ENCODE data around the gene TMEM232. TPM values are rescaled to one million over a fixed set of nuclear protein-coding genes. Genes with fewer than 3 reads are reported as not detected.
A peak's percentile ranks its signal among the peaks of the same experiment; 100 is the strongest.
"Not testable (repeated sequence)": the region's sequence is repeated elsewhere in the genome, so short reads cannot be mapped to it uniquely, and the experiment has no call there.

Gene TMEM232
- total and polyA plus RNA-seq, 8 donors, result 2.4 to 8.4 (median 5.2) TPM

- Histone ChIP-seq H3K27me3 (no peaks in the 10 kb centered on the region), H3K36me3 (no peaks in the 10 kb centered on the region), H3K4me1 (no peaks in the 10 kb centered on the region), H3K4me3 (no peak overlapping the region), H3K9me3 (no peaks in the 10 kb centered on the region), H3K27ac (no peak overlapping the region)
- intact Hi-C loops (cut with DNase I), result no loop called here
- ATAC-seq (no peak), DNase-seq (no peak)
- no peak for TF ChIP-seq CTCF (IDR thresholded peaks at IDR 0.05)
Observed at GRCh38 chr5:110545716-110546115, 180.8 kb downstream of the TMEM232 start.

GRCh38 chr5:110544603-110545002 lies 181.9 kb downstream of the TMEM232 start:
- Histone ChIP-seq H3K4me1 (no peaks in the 10 kb centered on the region), H3K4me3 (no peak overlapping the region), H3K36me3 (no peaks in the 10 kb centered on the region), H3K27me3 (no peaks in the 10 kb centered on the region), H3K9me3 (no peaks in the 10 kb centered on the region), H3K27ac (no peak overlapping the region)
- ATAC-seq (no peak), DNase-seq (no peak)
- no peak for TF ChIP-seq CTCF (IDR thresholded peaks at IDR 0.05)
- intact Hi-C loops (cut with DNase I), result no loop called here

- no peak overlapping the region for H3K27ac ChIP-seq
- H3K4me3 ChIP-seq, result no peak overlapping the region
Observed at GRCh38 chr5:110542949-110543348, 183.5 kb downstream of the TMEM232 start.

GRCh38 chr5:110536120-110537115 lies 190.1 kb downstream of the TMEM232 start:
- DNase-seq (peak in 2 of 4 donors; percentile 11 to 30), ATAC-seq (no peak)
- no peaks in the 10 kb centered on the region for H3K27me3 ChIP-seq
- H3K9me3 ChIP-seq, result peaks cover 0 to 4% of the 10 kb centered on the region in 2 donors
- no peaks in the 10 kb centered on the region for H3K4me1 ChIP-seq
- no peak overlapping the region for H3K27ac ChIP-seq
- no peaks in the 10 kb centered on the region for H3K36me3 ChIP-seq
- no peak for TF ChIP-seq CTCF (IDR thresholded peaks at IDR 0.05)
- no peak overlapping the region for H3K4me3 ChIP-seq
- intact Hi-C loops (cut with DNase I), result no loop called here

More at GRCh38 chr5:110542949-110543348, 183.5 kb downstream of the TMEM232 start:
- ATAC-seq (no peak), DNase-seq (no peak)
- TF ChIP-seq CTCF (IDR thresholded peaks at IDR 0.05), result no peak
- Histone ChIP-seq H3K4me1 (no peaks in the 10 kb centered on the region), H3K9me3 (peaks cover 0 to 4% of the 10 kb centered on the region in 2 donors), H3K36me3 (no peaks in the 10 kb centered on the region), H3K27me3 (no peaks in the 10 kb centered on the region)
- intact Hi-C loops (cut with DNase I), result no loop called here

GRCh38 chr5:110535146-110535545 lies 191.3 kb downstream of the TMEM232 start:
- H3K4me1 ChIP-seq; H3K36me3 ChIP-seq; DNase-seq; H3K27ac ChIP-seq; H3K4me3 ChIP-seq; intact Hi-C loops (cut with DNase I); H3K27me3 ChIP-seq; H3K9me3 ChIP-seq; ATAC-seq: not testable (repeated sequence)

All from left lung (tissue), 10 donors.